Glomerular visceral epithelial cell (primary cell): Measurements from ENCODE around the gene FTCD.
"Not testable (repeated sequence)": the region's sequence is repeated elsewhere in the genome, so short reads cannot be mapped to it uniquely, and the experiment has no call there.

ENCODE experiments used
- DNase-seq: peaks from one replicate; pipeline ENCODE4 v3.0.0-alpha.2; 2016; ENCODE audit errors: extremely low spot score

FTCD gene

DNA sequence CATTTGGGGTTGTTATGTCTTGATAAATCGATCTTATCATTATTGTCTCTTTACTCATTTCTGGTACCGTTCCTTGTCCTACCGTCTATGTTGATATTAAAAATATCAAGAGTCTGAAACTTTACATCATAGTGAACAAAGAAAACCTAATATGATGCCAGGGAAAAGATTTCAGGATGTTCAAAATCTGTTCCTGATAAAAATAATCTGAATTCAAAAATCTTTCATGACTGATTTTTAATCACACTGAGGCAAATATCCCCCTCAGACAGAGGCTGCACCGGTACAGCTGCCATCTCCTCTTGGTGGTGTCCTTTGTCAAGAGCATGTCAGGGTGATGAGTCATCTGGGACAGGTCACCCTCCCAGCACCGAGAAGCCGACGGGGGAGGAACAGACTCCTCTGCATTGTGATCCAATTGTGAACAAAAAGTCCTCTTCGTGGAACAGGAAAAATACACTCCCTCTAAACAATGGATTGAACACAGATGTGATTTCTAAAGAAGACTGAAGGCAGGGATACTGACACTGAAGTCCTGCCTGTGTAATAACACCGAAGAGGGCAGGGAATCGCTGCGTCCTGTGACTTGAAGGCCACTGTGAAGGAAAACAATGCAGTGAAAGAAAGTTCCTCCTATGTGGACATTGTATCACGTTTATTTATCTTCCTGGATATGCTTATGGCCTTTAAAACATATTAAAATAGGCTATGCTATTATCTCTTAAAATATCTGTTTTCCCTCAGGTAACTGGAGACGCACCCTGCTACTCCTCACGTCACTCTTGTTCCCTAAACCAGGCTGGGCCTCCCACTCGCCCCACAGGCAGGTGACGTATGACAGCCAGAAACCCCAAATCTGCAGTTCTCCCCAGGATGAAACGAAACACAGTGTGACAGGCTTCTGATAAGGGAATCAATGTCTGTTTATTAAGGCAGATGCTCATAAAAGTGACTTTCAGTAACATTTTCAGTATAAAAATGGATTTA lies 33.1 kb upstream of the FTCD start:
- peak; percentile 49 for DNase-seq

- no peak for DNase-seq
Measured at GRCh38 chr21:46187814-46188213, 32.4 kb upstream of the FTCD start.

GRCh38 chr21:46187261-46187660 lies 31.9 kb upstream of the FTCD start:
- no peak for DNase-seq

- DNase-seq: no peak
Measured at GRCh38 chr21:46185716-46186115, 30.3 kb upstream of the FTCD start.

DNA sequence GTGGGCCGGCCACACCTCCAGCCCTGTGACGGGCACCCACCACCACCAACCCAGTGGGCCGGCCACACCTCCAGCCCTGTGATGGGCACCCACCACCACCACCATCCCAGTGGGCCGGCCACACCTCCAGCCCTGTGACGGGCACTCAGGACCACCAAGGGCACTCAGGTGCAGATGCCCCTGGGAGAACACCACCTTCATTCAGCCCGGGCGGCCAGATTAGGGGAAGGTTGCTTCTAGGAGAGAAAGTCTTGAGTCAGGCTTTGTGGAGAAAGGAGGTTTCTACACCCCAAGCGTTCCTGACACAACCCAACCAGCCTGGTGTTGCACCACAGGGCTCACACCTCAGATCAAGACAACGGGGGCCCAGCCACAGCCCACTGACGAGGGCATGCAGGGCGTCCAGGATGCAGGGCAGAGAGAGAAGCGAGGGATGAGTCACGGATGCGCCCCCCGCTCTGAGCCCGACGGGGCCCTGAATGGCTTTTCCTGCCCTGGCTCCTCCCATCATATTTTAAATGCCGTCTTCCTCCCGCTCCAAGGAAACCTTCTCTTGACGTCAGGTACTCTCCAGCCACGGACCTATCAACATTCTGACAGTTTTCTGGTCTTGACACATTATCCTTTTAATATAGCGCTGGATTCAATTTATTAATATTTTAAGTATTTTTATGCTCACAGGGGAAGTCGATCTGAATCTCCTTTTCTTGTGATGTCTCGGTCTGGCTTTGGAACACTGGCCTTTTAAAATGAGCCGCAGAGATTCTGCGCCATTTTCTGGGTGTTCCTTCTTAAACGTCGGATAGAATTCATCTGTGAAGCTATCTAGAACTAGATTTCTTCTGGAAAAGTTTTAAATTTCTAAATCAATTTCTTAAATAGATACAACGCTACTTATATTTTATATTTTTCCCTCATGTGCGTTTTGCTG lies 29.5 kb upstream of the FTCD start:
- DNase-seq: peak; percentile 69

- peak; percentile 54 for DNase-seq
Measured at GRCh38 chr21:46183910-46184624, 28.7 kb upstream of the FTCD start, which contains the start of gene SPATC1L. Gene SPATC1L (minus strand): TSS chr21:46184459. CDS start chr21:46182816, 1,643 bp downstream.

DNA sequence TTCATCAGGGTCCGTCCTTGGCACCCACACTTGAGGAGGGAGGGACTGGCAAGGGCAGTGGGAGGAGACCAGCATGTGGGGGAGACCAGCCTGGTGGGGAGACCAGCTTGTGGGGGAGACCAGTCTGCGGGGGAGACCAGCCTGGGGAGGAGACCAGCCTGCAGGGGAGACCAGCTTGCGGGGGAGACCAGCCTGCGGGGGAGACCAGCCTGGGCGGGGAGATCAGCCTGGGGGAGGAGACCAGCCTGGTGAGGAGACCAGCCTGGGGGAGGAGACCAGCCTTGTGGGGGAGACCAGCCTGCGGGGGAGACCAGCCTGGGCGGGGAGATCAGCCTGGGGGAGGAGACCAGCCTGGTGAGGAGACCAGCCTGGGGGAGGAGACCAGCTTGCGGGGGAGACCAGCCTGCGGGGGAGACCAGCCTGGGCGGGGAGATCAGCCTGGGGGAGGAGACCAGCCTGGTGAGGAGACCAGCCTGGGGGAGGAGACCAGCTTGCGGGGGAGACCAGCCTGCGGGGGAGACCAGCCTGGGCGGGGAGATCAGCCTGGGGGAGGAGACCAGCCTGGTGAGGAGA lies 28.0 kb upstream of the FTCD start:
- not testable (repeated sequence) for DNase-seq

DNA sequence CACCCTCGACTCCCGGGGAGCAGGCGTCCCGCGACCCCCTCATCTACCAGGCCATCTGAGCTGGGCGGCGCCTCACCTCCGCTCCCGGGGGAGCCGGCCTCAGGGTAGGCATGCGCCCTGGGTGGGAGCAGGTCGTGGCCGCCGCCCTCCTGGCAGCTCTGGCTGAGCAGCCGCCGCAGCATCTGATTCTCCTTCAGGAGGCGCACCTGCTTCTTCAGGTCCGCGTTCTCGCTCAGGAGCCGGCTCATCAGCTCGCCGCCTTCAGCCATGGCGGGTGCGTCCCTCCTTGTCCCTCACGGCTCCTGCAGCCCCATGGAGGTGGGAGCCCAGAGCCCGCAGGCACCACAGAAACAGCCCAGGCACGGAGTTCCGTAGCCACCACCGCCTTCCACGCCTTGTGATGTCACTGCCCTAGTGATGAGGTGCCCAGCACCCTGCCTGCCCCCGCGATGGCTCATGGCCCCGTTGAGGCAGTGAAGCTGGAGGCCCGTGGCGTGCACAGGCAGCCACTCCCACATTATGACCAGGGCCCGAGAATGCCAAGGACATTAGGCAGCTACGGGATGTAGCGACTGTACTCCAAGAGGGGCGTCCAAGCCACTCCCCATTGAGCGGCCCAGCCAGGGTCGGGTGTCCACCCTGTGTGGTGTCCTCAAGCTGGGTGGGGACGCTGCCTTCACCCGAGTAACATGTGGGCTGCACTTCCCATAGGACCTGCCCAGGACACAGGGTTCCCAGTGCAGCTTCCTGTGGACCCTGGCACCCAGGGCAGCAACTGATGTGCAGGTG lies 27.4 kb upstream of the FTCD start:
- no peak for DNase-seq

DNA sequence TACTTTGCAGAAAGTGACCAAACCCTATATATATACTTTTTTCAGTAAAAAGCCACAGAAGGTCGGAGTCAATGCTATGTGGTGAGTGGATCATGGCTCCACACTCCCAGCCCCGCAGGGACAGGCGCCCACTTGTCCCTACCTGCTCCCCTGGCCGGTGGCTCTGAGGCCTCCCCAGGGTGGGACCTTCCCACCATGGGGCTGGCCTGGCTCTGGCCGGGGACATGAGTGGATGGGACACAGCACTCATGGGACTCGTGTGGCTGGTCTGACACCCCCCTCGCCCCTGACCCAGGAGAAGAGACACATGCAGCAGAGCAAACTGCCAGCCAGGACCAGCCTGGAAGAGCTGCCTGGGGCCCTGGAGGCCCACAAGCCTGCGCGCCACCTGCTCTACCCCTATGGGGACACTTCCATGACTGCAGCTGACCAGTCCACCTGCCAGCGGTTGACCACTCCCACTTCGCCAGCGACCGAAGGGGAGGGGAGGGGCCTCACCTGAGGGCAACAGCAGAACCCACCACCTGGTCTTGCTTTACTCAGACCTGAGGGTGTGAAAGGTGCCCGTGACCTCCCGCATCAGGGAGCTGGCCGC lies 26.7 kb upstream of the FTCD start:
- no peak for DNase-seq

- DNase-seq: no peak
Measured at GRCh38 chr21:46181436-46181835, 26.1 kb upstream of the FTCD start.

DNA sequence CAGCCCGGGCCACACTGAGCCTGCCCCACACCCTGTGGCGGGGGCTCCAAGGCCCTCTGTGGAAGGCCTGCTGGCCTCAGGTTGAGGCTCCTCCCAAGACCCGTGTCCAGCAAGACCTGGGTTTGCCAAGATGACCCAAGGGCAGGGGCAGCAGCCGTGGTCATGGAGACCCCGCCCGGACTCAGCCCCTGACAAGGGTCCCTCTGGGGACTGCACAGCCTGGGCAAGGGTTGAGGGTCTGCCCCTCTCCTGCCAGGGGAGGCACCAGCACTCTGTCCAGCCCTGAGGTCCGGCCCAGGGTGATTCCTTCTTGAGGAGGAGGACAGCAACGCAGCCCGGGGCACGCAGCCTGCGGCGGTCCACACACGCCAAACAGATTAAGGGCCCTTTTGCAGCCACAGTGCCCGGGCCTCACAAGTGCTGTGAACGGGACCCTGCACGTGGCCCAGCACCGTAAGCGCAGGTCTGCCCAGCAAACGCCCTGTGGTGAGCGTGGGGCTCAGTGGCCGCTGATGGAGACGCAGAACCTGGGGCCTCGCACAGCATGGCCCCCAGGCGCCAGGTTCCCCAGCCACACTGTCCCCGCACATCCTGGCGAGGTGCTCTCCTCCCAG lies 25.5 kb upstream of the FTCD start:
- no peak for DNase-seq

DNA sequence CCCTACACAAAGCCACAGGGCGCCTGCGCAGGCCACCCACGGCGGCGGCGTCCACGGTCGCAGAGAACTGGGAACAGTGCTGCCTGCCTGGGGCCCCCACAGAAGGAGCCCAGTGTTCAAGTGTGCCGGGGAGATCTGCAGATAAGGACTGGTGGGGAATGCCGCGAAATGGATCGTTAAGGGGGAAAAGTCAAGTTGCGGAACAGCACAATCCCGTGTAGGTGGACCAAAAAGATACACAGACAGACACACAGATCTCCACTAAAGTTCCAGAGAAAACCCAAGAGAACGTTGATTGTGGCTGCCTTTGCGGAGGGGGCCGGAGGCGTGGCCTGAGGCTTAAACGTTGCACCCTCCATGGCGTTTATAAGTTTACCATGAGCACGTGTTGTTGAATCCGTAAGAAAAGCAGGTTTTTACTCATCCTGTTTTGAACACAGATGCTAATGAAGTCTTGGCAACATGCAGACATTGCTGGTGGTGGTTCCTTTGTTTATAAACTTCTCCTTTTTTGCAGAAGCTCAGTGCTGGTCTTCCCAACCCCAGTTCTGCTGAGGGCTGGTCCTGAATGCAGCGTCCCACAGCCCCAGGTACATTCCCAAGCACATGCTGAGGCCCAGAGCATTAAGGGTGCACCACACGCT lies 24.8 kb upstream of the FTCD start:
- DNase-seq: no peak

- no peak for DNase-seq
Measured at GRCh38 chr21:46179708-46180078, 24.3 kb upstream of the FTCD start.

DNA sequence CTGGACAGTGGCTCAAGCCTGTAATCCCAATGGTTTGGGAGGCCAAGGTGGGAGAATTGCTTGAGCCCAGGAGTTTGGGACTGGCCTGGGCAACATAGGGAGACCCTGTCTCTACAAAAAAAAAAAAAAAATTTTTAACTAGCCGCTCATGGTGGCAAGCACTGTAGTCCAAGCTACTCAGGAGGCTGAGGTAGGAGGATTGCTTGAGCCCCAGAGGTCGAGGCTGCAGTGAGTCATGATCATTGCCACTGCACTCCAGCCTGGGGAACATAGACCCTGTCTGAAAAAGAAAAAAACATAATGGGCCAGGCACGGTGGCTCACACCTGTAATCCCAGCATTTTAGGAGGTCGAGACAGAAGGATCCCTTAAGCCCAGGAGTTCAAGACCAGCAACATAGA lies 23.6 kb upstream of the FTCD start:
- no peak for DNase-seq

- not testable (repeated sequence) for DNase-seq
Measured at GRCh38 chr21:46176443-46177129, 21.2 kb upstream of the FTCD start.

- no peak for DNase-seq
Measured at GRCh38 chr21:46173573-46173972, 18.2 kb upstream of the FTCD start.

GRCh38 chr21:46172863-46173528 lies 17.6 kb upstream of the FTCD start:
- DNase-seq: no peak
